Activated naive CD4-positive, alpha-beta T cell treated with anti-CD3 and anti-CD28 coated beads for 36 hours (primary cell): ENCODE data around the gene RAET1E. TPM values are rescaled to one million over a fixed set of nuclear protein-coding genes. Genes with fewer than 3 reads are reported as not detected.
"Not testable (repeated sequence)": the region's sequence is repeated elsewhere in the genome, so short reads cannot be mapped to it uniquely, and the experiment has no call there.

Experiments
- CTCF ChIA-PET: fragments of 350-600 bp; sonication (Branson Sonifier 250); formaldehyde crosslinking; loops from one replicate; lab custom pipeline; 2021; ENCODE audit warnings: antibody characterized with exemption; lab: Charles Lee
- DNase-seq: peaks from one replicate; pipeline ENCODE4 v3.0.0-alpha.2; 2020
- H3K27ac Mint-ChIP-seq: one replicate; pipeline ENCODE4 v1.8.0; 2021; ENCODE audit warnings: mild to moderate bottlenecking, mixed read lengths
- H3K27me3 Mint-ChIP-seq: one replicate; pipeline ENCODE4 v1.8.0; 2021; ENCODE audit warnings: low read depth, mixed read lengths
- H3K36me3 Mint-ChIP-seq: one replicate; pipeline ENCODE4 v1.8.0; 2021; ENCODE audit warnings: low read depth, mixed read lengths
- H3K4me1 Mint-ChIP-seq: one replicate; pipeline ENCODE4 v1.8.0; 2021; ENCODE audit warnings: low read depth, mixed read lengths
- H3K4me3 Mint-ChIP-seq: one replicate; pipeline ENCODE4 v1.8.0; 2021; ENCODE audit warnings: mild to moderate bottlenecking, moderate library complexity, mixed read lengths
- H3K9me3 Mint-ChIP-seq: one replicate; pipeline ENCODE4 v1.8.0; 2021; ENCODE audit warnings: mixed read lengths
- intact Hi-C: fragments of 100-400 bp; cut with micrococcal nuclease; formaldehyde crosslinking; loops from one replicate; pipeline ENCODE4 v1.15.1; 2023
- total RNA-seq, 2 experiments: library from RNA; stranded (reverse); gene quantifications; one replicate each; pipeline ENCODE4 v1.2.3, GENCODE V29; 2021

Gene RAET1E
- total RNA-seq, 2 experiments from 2014 or later, result not detected

GRCh38 chr6:149938013-149938570, 40.2 kb upstream of the RAET1E start:
- intact Hi-C loops, result loop anchor here (1.0 kb wide), 1 partner anchor 131 kb away; the partner anchor contains the start of gene ULBP3
- H3K27ac Mint-ChIP-seq, DNase-seq, H3K9me3 Mint-ChIP-seq, H3K36me3 Mint-ChIP-seq: not testable (repeated sequence)
- H3K27me3 Mint-ChIP-seq, result peaks cover 72% of the 10 kb centered on the region
- H3K4me1 Mint-ChIP-seq, result peaks cover 36% of the 10 kb centered on the region
- peak overlapping the region; percentile 69 for H3K4me3 Mint-ChIP-seq
- CTCF ChIA-PET, result interaction anchor here (0.6 to 0.8 kb wide), 2 partner anchors 24 to 69 kb away, joined by 3 to 4 read pairs; no protein-coding TSS in a partner anchor

- Mint-ChIP-seq H3K9me3 (no peaks in the 10 kb centered on the region), H3K27ac (no peak overlapping the region), H3K4me1 (peaks cover 32% of the 10 kb centered on the region), H3K4me3 (no peak overlapping the region), H3K36me3 (no peaks in the 10 kb centered on the region), H3K27me3 (peaks cover 75% of the 10 kb centered on the region)
- DNase-seq, result no peak
- intact Hi-C loops, result no loop called here
- CTCF ChIA-PET, result interaction anchor here (2.2 kb wide), 1 partner anchor 80 kb away, joined by 14 read pairs; no protein-coding TSS in a partner anchor
Measured at GRCh38 chr6:149936743-149937142, 38.8 kb upstream of the RAET1E start.

- H3K27me3 Mint-ChIP-seq, result peaks cover 72% of the 10 kb centered on the region
- no peaks in the 10 kb centered on the region for H3K9me3 Mint-ChIP-seq
- H3K27ac Mint-ChIP-seq, result no peak overlapping the region
- H3K36me3 Mint-ChIP-seq, result no peaks in the 10 kb centered on the region
- no peak for DNase-seq
- CTCF ChIA-PET, result interaction anchor here (0.7 to 2.2 kb wide), 2 partner anchors 69 to 81 kb away, joined by 3 to 14 read pairs; no protein-coding TSS in a partner anchor
- H3K4me1 Mint-ChIP-seq, result peaks cover 27% of the 10 kb centered on the region
- H3K4me3 Mint-ChIP-seq, result no peak overlapping the region
- intact Hi-C loops, result loop anchor here (2.0 kb wide), 2 partner anchors 459 to 879 kb away; no protein-coding TSS in a partner anchor
Measured at GRCh38 chr6:149935668-149936067, 37.8 kb upstream of the RAET1E start.

DNA sequence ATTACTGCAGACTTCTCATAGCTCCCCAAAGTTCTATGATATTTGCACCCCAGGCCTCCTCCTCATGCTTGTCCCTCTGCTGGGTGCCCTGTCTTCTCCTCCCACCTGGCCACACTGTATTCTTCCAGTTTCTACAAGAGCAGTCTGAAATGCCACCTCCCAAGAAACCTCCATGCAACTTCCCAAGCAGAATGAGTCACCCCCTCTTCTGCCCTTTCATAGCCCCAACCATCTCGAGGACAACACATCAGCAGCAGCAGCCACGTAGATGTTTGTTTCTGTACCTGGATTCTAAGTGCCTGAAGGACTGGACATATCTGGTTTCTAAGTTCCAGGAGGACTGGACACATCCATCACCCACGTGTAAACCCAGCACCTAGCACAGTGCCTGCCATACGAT, 37.3 kb upstream of the RAET1E start:
- Mint-ChIP-seq H3K4me3 (no peak overlapping the region), H3K9me3 (no peaks in the 10 kb centered on the region), H3K36me3 (no peaks in the 10 kb centered on the region), H3K27me3 (peaks cover 72% of the 10 kb centered on the region), H3K27ac (no peak overlapping the region), H3K4me1 (peaks cover 24% of the 10 kb centered on the region)
- intact Hi-C loops, result loop anchor here (2.0 kb wide), 2 partner anchors 460 to 880 kb away; no protein-coding TSS in a partner anchor
- DNase-seq, result no peak
- CTCF ChIA-PET, result interaction anchor here (0.7 to 2.2 kb wide), 2 partner anchors 70 to 81 kb away, joined by 3 to 14 read pairs; no protein-coding TSS in a partner anchor

GRCh38 chr6:149934249-149935156, 36.6 kb upstream of the RAET1E start:
- peak; percentile 84 for DNase-seq
- H3K4me1 Mint-ChIP-seq, result peaks cover 17% of the 10 kb centered on the region
- CTCF ChIA-PET, result interaction anchor here (2.2 kb wide), 1 partner anchor 82 kb away, joined by 14 read pairs; no protein-coding TSS in a partner anchor
- peaks cover 71% of the 10 kb centered on the region for H3K27me3 Mint-ChIP-seq
- no peaks in the 10 kb centered on the region for H3K36me3 Mint-ChIP-seq
- no peak overlapping the region for H3K4me3 Mint-ChIP-seq
- H3K9me3 Mint-ChIP-seq, result no peaks in the 10 kb centered on the region
- H3K27ac Mint-ChIP-seq, result no peak overlapping the region
- intact Hi-C loops, result loop anchor here (1.0 to 2.0 kb wide), 7 partner anchors 29 to 1518 kb away; partner anchors contain the start of genes RMND1, ULBP1 and ULBP3

GRCh38 chr6:149933461-149933860, 35.5 kb upstream of the RAET1E start:
- H3K4me1 Mint-ChIP-seq, result peaks cover 8% of the 10 kb centered on the region
- H3K9me3 Mint-ChIP-seq, result no peaks in the 10 kb centered on the region
- intact Hi-C loops, result no loop called here
- no peaks in the 10 kb centered on the region for H3K36me3 Mint-ChIP-seq
- H3K27ac Mint-ChIP-seq, result no peak overlapping the region
- H3K4me3 Mint-ChIP-seq, result no peak overlapping the region
- peaks cover 73% of the 10 kb centered on the region for H3K27me3 Mint-ChIP-seq
- DNase-seq, result no peak
- CTCF ChIA-PET, result interaction anchor here (0.7 kb wide), 1 partner anchor 74 kb away, joined by 3 read pairs; no protein-coding TSS in a partner anchor

DNA sequence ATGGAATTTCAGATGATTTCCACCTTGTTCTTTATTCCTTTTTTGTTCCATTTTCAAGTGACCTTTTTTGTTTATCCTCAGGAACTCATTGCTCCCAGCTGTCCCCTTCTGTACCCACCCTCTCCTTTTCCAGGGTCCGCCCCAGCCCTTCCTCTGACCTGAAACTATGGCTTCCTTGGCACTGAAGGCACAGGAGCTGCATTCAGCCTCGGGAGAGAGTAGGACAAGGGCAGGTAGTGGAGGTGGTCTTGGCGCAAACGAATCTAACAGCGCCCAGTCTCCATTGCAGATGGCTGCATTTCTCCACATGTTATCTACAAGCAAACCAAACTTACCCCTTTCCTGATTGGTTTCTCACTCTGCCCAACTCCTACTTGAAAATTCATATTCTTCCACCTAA, 35.1 kb upstream of the RAET1E start:
- peaks cover 4% of the 10 kb centered on the region for H3K4me1 Mint-ChIP-seq

DNA sequence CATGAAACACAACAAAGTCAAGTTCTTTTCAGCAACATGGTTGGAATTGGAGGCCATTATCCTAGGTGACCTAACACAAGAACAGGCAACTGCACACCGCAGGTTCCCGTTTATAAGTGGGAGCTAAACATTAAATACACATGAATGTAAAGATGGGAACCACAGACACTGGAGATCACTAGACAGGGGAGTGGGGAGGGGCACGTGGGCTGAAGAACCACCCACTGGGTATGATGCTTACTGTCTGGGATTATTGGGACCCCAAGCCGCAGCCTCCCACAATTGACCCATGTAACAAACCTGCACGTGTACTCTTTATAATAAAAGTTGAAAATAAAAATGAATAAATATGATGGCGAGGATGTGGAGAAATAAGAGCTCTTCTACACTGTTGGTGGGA, 33.6 kb upstream of the RAET1E start:
- H3K9me3 Mint-ChIP-seq, result no peaks in the 10 kb centered on the region
- H3K27me3 Mint-ChIP-seq, result peaks cover 69% of the 10 kb centered on the region
- no peaks in the 10 kb centered on the region for H3K36me3 Mint-ChIP-seq
- no peak overlapping the region for H3K27ac Mint-ChIP-seq
- CTCF ChIA-PET, result interaction anchor here (0.6 to 1.3 kb wide), 3 partner anchors 36 to 97 kb away, joined by 3 to 4 read pairs (median 3); no protein-coding TSS in a partner anchor
- DNase-seq, result no peak
- peaks cover 4% of the 10 kb centered on the region for H3K4me1 Mint-ChIP-seq
- intact Hi-C loops, result no loop called here
- H3K4me3 Mint-ChIP-seq, result no peak overlapping the region

More for the DNA sequence above, 35.1 kb upstream of the RAET1E start:
- Mint-ChIP-seq H3K9me3 (no peaks in the 10 kb centered on the region), H3K27me3 (peaks cover 73% of the 10 kb centered on the region), H3K36me3 (no peaks in the 10 kb centered on the region), H3K27ac (no peak overlapping the region), H3K4me3 (no peak overlapping the region)
- intact Hi-C loops, result no loop called here
- DNase-seq, result no peak
- CTCF ChIA-PET, result interaction anchor here (0.7 kb wide), 1 partner anchor 75 kb away, joined by 3 read pairs; no protein-coding TSS in a partner anchor

DNA sequence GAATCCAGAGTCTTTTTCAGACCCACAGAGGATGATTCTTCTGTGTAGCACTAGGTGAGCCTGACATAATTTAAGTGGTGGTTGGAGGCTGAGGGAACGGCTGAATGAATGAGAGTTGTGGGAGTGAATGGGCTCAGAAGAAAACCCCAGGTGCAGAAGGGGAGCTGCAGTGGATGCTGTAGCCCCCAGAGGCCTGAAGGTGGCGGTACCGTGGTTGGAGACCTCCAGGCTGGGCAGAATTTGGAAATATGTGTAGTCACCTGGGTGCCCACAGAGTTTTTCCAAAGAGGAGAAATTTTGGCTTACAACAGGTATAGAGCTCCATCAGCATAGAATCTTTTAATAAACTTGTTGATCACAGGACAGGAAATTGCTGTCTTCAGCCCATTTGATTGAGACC, 31.5 kb upstream of the RAET1E start:
- Mint-ChIP-seq H3K27me3 (peaks cover 68% of the 10 kb centered on the region), H3K36me3 (no peaks in the 10 kb centered on the region), H3K9me3 (no peaks in the 10 kb centered on the region), H3K4me1 (peaks cover 8% of the 10 kb centered on the region), H3K27ac (no peak overlapping the region), H3K4me3 (no peak overlapping the region)
- CTCF ChIA-PET, result interaction anchor here (0.8 to 1.2 kb wide), 4 partner anchors 52 to 151 kb away, joined by 3 to 5 read pairs (median 4); no protein-coding TSS in a partner anchor
- DNase-seq, result no peak
- intact Hi-C loops, result loop anchor here (10.0 kb wide), 1 partner anchor 285 kb away; the partner anchor contains the start of gene KATNA1

DNA sequence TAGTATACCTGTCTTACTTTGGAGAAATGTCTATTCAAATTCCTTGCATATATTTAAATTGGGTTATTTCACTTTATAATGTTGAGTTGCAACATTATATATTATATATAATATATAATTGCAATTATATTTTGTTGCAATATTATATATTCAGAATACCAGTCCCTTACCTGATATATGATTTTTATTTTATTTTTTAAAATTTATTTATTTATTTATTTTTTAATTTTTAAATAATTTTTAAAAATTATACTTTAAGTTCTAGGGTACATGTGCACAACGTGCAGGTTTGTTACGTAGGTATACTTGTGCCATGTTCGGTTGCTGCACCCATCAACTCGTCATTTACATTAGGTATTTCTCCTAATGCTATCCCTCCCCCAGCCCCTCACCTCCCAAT, 29.1 kb upstream of the RAET1E start:
- CTCF ChIA-PET, result interaction anchor here (0.8 to 1.0 kb wide), 3 partner anchors 21 to 86 kb away, joined by 3 read pairs; no protein-coding TSS in a partner anchor
- Mint-ChIP-seq H3K4me1 (peaks cover 15% of the 10 kb centered on the region), H3K27me3 (peaks cover 73% of the 10 kb centered on the region)
- intact Hi-C loops, result loop anchor here (2.0 to 10.0 kb wide), 2 partner anchors 282 to 898 kb away; partner anchors contain the start of gene KATNA1
- H3K36me3 Mint-ChIP-seq, DNase-seq, H3K4me3 Mint-ChIP-seq, H3K27ac Mint-ChIP-seq, H3K9me3 Mint-ChIP-seq: not testable (repeated sequence)

GRCh38 chr6:149925974-149926777, 28.3 kb upstream of the RAET1E start:
- Mint-ChIP-seq H3K27me3 (peaks cover 78% of the 10 kb centered on the region), H3K4me3 (peak overlapping the region; percentile 44), H3K36me3 (no peaks in the 10 kb centered on the region), H3K27ac (no peak overlapping the region), H3K9me3 (no peaks in the 10 kb centered on the region), H3K4me1 (peaks cover 15% of the 10 kb centered on the region)
- CTCF ChIA-PET, result interaction anchor here (0.8 to 2.5 kb wide), 7 partner anchors 20 to 92 kb away, joined by 3 to 19 read pairs (median 3); no protein-coding TSS in a partner anchor
- peak; percentile 93 for DNase-seq
- intact Hi-C loops, result loop anchor here (1.0 to 10.0 kb wide), 7 partner anchors 61 to 897 kb away; partner anchors contain the start of genes KATNA1 and PPIL4
